Endodermal cell (in vitro differentiated cells): ENCODE results near the gene TMEM145. TPM values are rescaled to one million over a fixed set of nuclear protein-coding genes. Genes with fewer than 3 reads are reported as not detected.

Experiments used
- DNase-seq: peaks from one replicate; pipeline ENCODE4 v3.0.0-alpha.2; 2017
- H3K27ac ChIP-seq: 2 replicates; pipeline ENCODE4 v1.5.1; 2013; ENCODE audit warnings: mild to moderate bottlenecking, low read depth, low read length, moderate library complexity
- H3K27me3 ChIP-seq: 2 replicates; pipeline ENCODE4 v1.6.1; 2013; ENCODE audit warnings: mild to moderate bottlenecking, low read length, moderate library complexity; ENCODE audit not compliant: insufficient read depth, control insufficient read depth, poor library complexity, severe bottlenecking
- H3K36me3 ChIP-seq: 2 replicates; pipeline ENCODE4 v1.7.0; 2013; ENCODE audit warnings: mild to moderate bottlenecking, low read length, moderate library complexity; ENCODE audit not compliant: control insufficient read depth, insufficient read depth
- H3K4me1 ChIP-seq: one replicate; pipeline ENCODE4 v1.7.0; 2013; ENCODE audit warnings: low read length; ENCODE audit not compliant: control insufficient read depth, insufficient read depth
- H3K4me3 ChIP-seq: 2 replicates; pipeline ENCODE4 v1.5.1; 2013; ENCODE audit warnings: mild to moderate bottlenecking, low read length, moderate library complexity
- H3K9ac ChIP-seq: 2 replicates; pipeline ENCODE4 v1.6.1; 2013; ENCODE audit warnings: mild to moderate bottlenecking, low read length, moderate library complexity; ENCODE audit not compliant: poor library complexity, severe bottlenecking; ENCODE audit errors: extremely low read depth
- H3K9me3 ChIP-seq: 2 replicates; pipeline ENCODE4 v1.6.1; 2013; ENCODE audit warnings: mild to moderate bottlenecking, low read length, moderate library complexity; ENCODE audit not compliant: control insufficient read depth
- H3K27ac Mint-ChIP-seq: 2 replicates; pipeline ENCODE4 v1.8.0; 2020; ENCODE audit warnings: mixed read lengths
- H3K27me3 Mint-ChIP-seq: 2 replicates; pipeline ENCODE4 v1.8.0; 2021; ENCODE audit warnings: mild to moderate bottlenecking, mixed read lengths; ENCODE audit not compliant: insufficient read depth
- H3K36me3 Mint-ChIP-seq: 2 replicates; pipeline ENCODE4 v1.8.0; 2020; ENCODE audit warnings: low read depth, mixed read lengths
- H3K4me1 Mint-ChIP-seq: 2 replicates; pipeline ENCODE4 v1.8.0; 2020; ENCODE audit warnings: mixed read lengths
- H3K4me3 Mint-ChIP-seq: 2 replicates; pipeline ENCODE4 v1.8.0; 2020; ENCODE audit warnings: mild to moderate bottlenecking, moderate library complexity, mixed read lengths
- H3K9me3 Mint-ChIP-seq: 2 replicates; pipeline ENCODE4 v1.8.0; 2020; ENCODE audit warnings: mild to moderate bottlenecking, mixed read lengths
- CTCF ChIP-seq: fragments of 200-600 bp; sonication (generic); conservative IDR thresholded peaks from 2 replicates; pipeline ENCODE4 v1.5.0; 2021; ENCODE audit warnings: antibody characterized with exemption, mild to moderate bottlenecking
- WGBS, 2 experiments: methylation state at CpG; one replicate each; pipeline versions ENCODE4 v1.1.5 to v1.1.7; 2013; ENCODE audit warnings: missing lambda C conversion rate in 2 of 2, mixed read lengths in 1 of 2; ENCODE audit not compliant: insufficient coverage in 1 of 2, insufficient read length in 1 of 2; 5-methylcytosine and 5-hydroxymethylcytosine counted together
- total RNA-seq, 2 donors: library from RNA; stranded (reverse); fragmentation: NEBNext Ultra II Directional in 1 of 2; extraction: Animal tissue kit (Norgen Biotek cat#: 25700) in 1 of 2; gene quantifications; 2 replicates in 1 of 2; 3 replicates in 1 of 2; pipeline ENCODE4 v1.2.1, GENCODE V29; 2021

The TMEM145 gene
- total RNA-seq, 2 donors from 2014 or later, result 0.38 to 0.42 TPM

- Mint-ChIP-seq H3K36me3 (peaks cover 22% of the 10 kb centered on the region), H3K27me3 (no peaks in the 10 kb centered on the region), H3K27ac (peak overlapping the region; percentile 76), H3K4me3 (no peak overlapping the region), H3K4me1 (peaks cover 25% of the 10 kb centered on the region), H3K9me3 (no peaks in the 10 kb centered on the region)
- Histone ChIP-seq H3K27ac (no peak overlapping the region), H3K4me3 (peak overlapping the region; percentile 88), H3K9ac (peak overlapping the region; percentile 41), H3K9me3 (no peaks in the 10 kb centered on the region), H3K27me3 (no peaks in the 10 kb centered on the region), H3K4me1 (peaks cover 4% of the 10 kb centered on the region), H3K36me3 (peaks cover 16% of the 10 kb centered on the region)
- no peak for DNase-seq
- no peak for TF ChIP-seq CTCF
- 83 to 87% methylated on average over 7 to 18 of the region's 18 CpGs for WGBS, 2 experiments
These were observed 42.6 kb upstream of the TMEM145 start for GRCh38 chr19:42270346-42271044.

GRCh38 chr19:42271045-42271419, 42.1 kb upstream of the TMEM145 start:
- Histone ChIP-seq H3K27me3 (no peaks in the 10 kb centered on the region), H3K9ac (no peak overlapping the region), H3K36me3 (peaks cover 16% of the 10 kb centered on the region), H3K27ac (no peak overlapping the region), H3K4me1 (peaks cover 4% of the 10 kb centered on the region), H3K4me3 (no peak overlapping the region), H3K9me3 (no peaks in the 10 kb centered on the region)
- no peaks in the 10 kb centered on the region for H3K27me3 Mint-ChIP-seq
- no peak for DNase-seq
- peak overlapping the region; percentile 65 for H3K27ac Mint-ChIP-seq
- no peak overlapping the region for H3K4me3 Mint-ChIP-seq
- WGBS, 2 experiments, result 93 to 100% methylated on average over 3 of the region's 3 CpGs
- no peak for TF ChIP-seq CTCF
- H3K4me1 Mint-ChIP-seq, result peaks cover 25% of the 10 kb centered on the region
- peaks cover 22% of the 10 kb centered on the region for H3K36me3 Mint-ChIP-seq
- H3K9me3 Mint-ChIP-seq, result no peaks in the 10 kb centered on the region

- Histone ChIP-seq H3K36me3 (peaks cover 16% of the 10 kb centered on the region), H3K9me3 (no peaks in the 10 kb centered on the region), H3K27me3 (no peaks in the 10 kb centered on the region), H3K4me1 (peaks cover 4% of the 10 kb centered on the region), H3K9ac (no peak overlapping the region), H3K4me3 (no peak overlapping the region), H3K27ac (no peak overlapping the region)
- no peak for TF ChIP-seq CTCF
- Mint-ChIP-seq H3K36me3 (peaks cover 23% of the 10 kb centered on the region), H3K27ac (peak overlapping the region; percentile 65), H3K4me1 (peaks cover 25% of the 10 kb centered on the region), H3K27me3 (no peaks in the 10 kb centered on the region), H3K9me3 (no peaks in the 10 kb centered on the region), H3K4me3 (no peak overlapping the region)
- DNase-seq, result no peak
- WGBS, 2 experiments, result 95% methylated on average over 19 to 35 of the region's 35 CpGs
These were observed 41.1 kb upstream of the TMEM145 start for GRCh38 chr19:42271861-42272534.
